IMR-90 (cell line): ENCODE measurements around the gene CNOT6.

Experiments
- CHD1 ChIP-seq: IDR thresholded peaks from 2 replicates; pipeline ENCODE4 v1.6.1; 2012; ENCODE audit warnings: low read depth, low read length, improper control_type of control experiment
- CTCF ChIP-seq: conservative IDR thresholded peaks from 2 replicates; pipeline ENCODE4 v1.5.1; 2012; ENCODE audit warnings: mild to moderate bottlenecking, low read depth, low read length, improper control_type of control experiment
- MAFK ChIP-seq: IDR thresholded peaks from 2 replicates; pipeline ENCODE4 v1.6.1; 2012; ENCODE audit warnings: low read depth, low read length, improper control_type of control experiment
- POLR2A ChIP-seq: IDR thresholded peaks from 2 replicates; pipeline ENCODE4 v1.6.1; 2012; ENCODE audit warnings: mild to moderate bottlenecking, low read depth, low read length
- RAD21 ChIP-seq: IDR thresholded peaks from 2 replicates; pipeline ENCODE4 v1.6.1; 2012; ENCODE audit warnings: low read length, improper control_type of control experiment
- TF ChIP-seq, protein P1 (sequence below): fragments of 150-350 bp; IDR thresholded peaks from 2 replicates; pipeline ENCODE4 v1.6.1; 2016; ENCODE audit warnings: low read depth, mild to moderate bottlenecking, low read length, moderate library complexity, borderline replicate concordance

- TF ChIP-seq, protein P1, sequence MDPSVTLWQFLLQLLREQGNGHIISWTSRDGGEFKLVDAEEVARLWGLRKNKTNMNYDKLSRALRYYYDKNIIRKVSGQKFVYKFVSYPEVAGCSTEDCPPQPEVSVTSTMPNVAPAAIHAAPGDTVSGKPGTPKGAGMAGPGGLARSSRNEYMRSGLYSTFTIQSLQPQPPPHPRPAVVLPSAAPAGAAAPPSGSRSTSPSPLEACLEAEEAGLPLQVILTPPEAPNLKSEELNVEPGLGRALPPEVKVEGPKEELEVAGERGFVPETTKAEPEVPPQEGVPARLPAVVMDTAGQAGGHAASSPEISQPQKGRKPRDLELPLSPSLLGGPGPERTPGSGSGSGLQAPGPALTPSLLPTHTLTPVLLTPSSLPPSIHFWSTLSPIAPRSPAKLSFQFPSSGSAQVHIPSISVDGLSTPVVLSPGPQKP, result no peak
- TF ChIP-seq POLR2A (no peak), CTCF (no peak), MAFK (no peak), RAD21 (no peak), CHD1 (no peak)
Observed at GRCh38 chr5:180586204-180586603, 92.0 kb downstream of the CNOT6 start.
